ENCODE results near the gene WDFY4.

GRCh38 chr10:49029666-49030065 is 345.0 kb downstream of the WDFY4 start:
- TF ChIP-seq, protein P1, sequence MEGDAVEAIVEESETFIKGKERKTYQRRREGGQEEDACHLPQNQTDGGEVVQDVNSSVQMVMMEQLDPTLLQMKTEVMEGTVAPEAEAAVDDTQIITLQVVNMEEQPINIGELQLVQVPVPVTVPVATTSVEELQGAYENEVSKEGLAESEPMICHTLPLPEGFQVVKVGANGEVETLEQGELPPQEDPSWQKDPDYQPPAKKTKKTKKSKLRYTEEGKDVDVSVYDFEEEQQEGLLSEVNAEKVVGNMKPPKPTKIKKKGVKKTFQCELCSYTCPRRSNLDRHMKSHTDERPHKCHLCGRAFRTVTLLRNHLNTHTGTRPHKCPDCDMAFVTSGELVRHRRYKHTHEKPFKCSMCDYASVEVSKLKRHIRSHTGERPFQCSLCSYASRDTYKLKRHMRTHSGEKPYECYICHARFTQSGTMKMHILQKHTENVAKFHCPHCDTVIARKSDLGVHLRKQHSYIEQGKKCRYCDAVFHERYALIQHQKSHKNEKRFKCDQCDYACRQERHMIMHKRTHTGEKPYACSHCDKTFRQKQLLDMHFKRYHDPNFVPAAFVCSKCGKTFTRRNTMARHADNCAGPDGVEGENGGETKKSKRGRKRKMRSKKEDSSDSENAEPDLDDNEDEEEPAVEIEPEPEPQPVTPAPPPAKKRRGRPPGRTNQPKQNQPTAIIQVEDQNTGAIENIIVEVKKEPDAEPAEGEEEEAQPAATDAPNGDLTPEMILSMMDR (IDR thresholded peaks at IDR 0.05), result no peak
- no peak for TF ChIP-seq POLR2A (IDR thresholded peaks at IDR 0.05)
- TF ChIP-seq POLR2AphosphoS5 (IDR thresholded peaks at IDR 0.05), result no peak

Measured in breast epithelium (tissue), 3 donors.